ENCODE data around the gene RGS17.

The RGS17 gene

GRCh38 chr6:153162172-153162571 lies 31.1 kb upstream of the RGS17 start:
- no peak for TF ChIP-seq CTCF (IDR thresholded peaks at IDR 0.05; ENCODE audit: low read depth, low read length)
- no peak overlapping the region for H3K4me3 ChIP-seq (ENCODE audit: low read depth, low read length)

- TF ChIP-seq CTCF (IDR thresholded peaks at IDR 0.05; ENCODE audit: low read depth, low read length), result no peak
- H3K4me3 ChIP-seq (ENCODE audit: low read depth, low read length), result no peak overlapping the region
Measured at GRCh38 chr6:153160221-153160620, 29.1 kb upstream of the RGS17 start.

GRCh38 chr6:153150752-153151440 lies 19.8 kb upstream of the RGS17 start:
- H3K4me3 ChIP-seq (ENCODE audit: low read depth, low read length), result no peak overlapping the region
- TF ChIP-seq CTCF (IDR thresholded peaks at IDR 0.05; ENCODE audit: low read depth, low read length), result no peak

- H3K4me3 ChIP-seq (ENCODE audit: low read depth, low read length), result no peak overlapping the region
- no peak for TF ChIP-seq CTCF (IDR thresholded peaks at IDR 0.05; ENCODE audit: low read depth, low read length)
Measured at GRCh38 chr6:153150371-153150751, 19.3 kb upstream of the RGS17 start.

GRCh38 chr6:153149891-153150290 lies 18.8 kb upstream of the RGS17 start:
- no peak overlapping the region for H3K4me3 ChIP-seq (ENCODE audit: low read depth, low read length)
- TF ChIP-seq CTCF (IDR thresholded peaks at IDR 0.05; ENCODE audit: low read depth, low read length), result no peak

- no peak overlapping the region for H3K4me3 ChIP-seq (ENCODE audit: low read depth, low read length)
- no peak for TF ChIP-seq CTCF (IDR thresholded peaks at IDR 0.05; ENCODE audit: low read depth, low read length)
Measured at GRCh38 chr6:153146413-153146812, 15.3 kb upstream of the RGS17 start.

- no peak overlapping the region for H3K4me3 ChIP-seq (ENCODE audit: low read depth, low read length)
- TF ChIP-seq CTCF (IDR thresholded peaks at IDR 0.05; ENCODE audit: low read depth, low read length), result no peak
Measured at GRCh38 chr6:153145591-153145990, 14.5 kb upstream of the RGS17 start.
